PC-9 (cell line): ENCODE data around the gene ZRANB1. TPM values are rescaled to one million over a fixed set of nuclear protein-coding genes. Genes with fewer than 3 reads are reported as not detected.

Experiments
- BruUV-seq: library from RNA; stranded (reverse); fragments of 400-500 nt; replicated peaks from 2 replicates; lab custom pipeline; 2021; lab: Mats Ljungman, UMichigan
- CTCF ChIA-PET: fragments of 300-600 bp; sonication (Branson Sonifier 250); formaldehyde crosslinking; loops from one replicate; lab custom pipeline; 2022; ENCODE audit warnings: antibody characterized with exemption; lab: Charles Lee
- POLR2A ChIA-PET: fragments of 300-600 bp; sonication (Branson Sonifier 250); formaldehyde crosslinking; loops from one replicate; lab custom pipeline; 2022; ENCODE audit warnings: antibody characterized with exemption; ENCODE audit not compliant: unreplicated experiment; lab: Charles Lee
- DNase-seq, 2 experiments: peaks; one replicate each; pipeline versions ENCODE4 v3.0.0 to v3.0.0-alpha.2; 2015 to 2022; ENCODE audit warnings: mixed read lengths in 1 of 2
- H2AFZ ChIP-seq: fragments of 200-600 bp; sonication (generic); 2 replicates; pipeline ENCODE4 v1.8.1; 2017; ENCODE audit warnings: antibody characterized with exemption
- H3F3A ChIP-seq: fragments of 200-600 bp; sonication (generic); 2 replicates; pipeline ENCODE4 v1.8.1; 2017; ENCODE audit warnings: antibody characterized with exemption, mild to moderate bottlenecking, low read depth; ENCODE audit not compliant: insufficient read depth
- H3K27ac ChIP-seq: fragments of 200-600 bp; sonication (generic); 2 replicates; pipeline ENCODE4 v1.6.1; 2016; ENCODE audit warnings: mixed run types
- H3K27me3 ChIP-seq: fragments of 200-600 bp; sonication (generic); 2 replicates; pipeline ENCODE4 v1.6.1; 2016; ENCODE audit warnings: low read depth, mixed run types; ENCODE audit not compliant: insufficient read depth
- H3K36me3 ChIP-seq: fragments of 200-600 bp; sonication (generic); 2 replicates; pipeline ENCODE4 v1.6.1; 2016; ENCODE audit warnings: low read depth, mixed run types
- H3K4me1 ChIP-seq: fragments of 200-600 bp; sonication (generic); replicated peaks from 2 replicates; pipeline ENCODE4 v1.6.1; 2016; ENCODE audit warnings: mixed run types; ENCODE audit not compliant: insufficient read depth
- H3K4me2 ChIP-seq: fragments of 200-600 bp; sonication (generic); 2 replicates; pipeline ENCODE4 v1.6.1; 2017; ENCODE audit warnings: mixed run types
- H3K4me3 ChIP-seq: fragments of 200-600 bp; sonication (generic); 2 replicates; pipeline ENCODE4 v1.6.1; 2016; ENCODE audit warnings: mixed run types
- H3K79me2 ChIP-seq: fragments of 200-600 bp; sonication (generic); 2 replicates; pipeline ENCODE4 v1.6.1; 2017; ENCODE audit warnings: low read depth, mixed run types
- H3K9me2 ChIP-seq: fragments of 200-600 bp; sonication (generic); 2 replicates; pipeline ENCODE4 v1.8.1; 2017; ENCODE audit warnings: mild to moderate bottlenecking; ENCODE audit not compliant: insufficient read depth
- H3K9me3 ChIP-seq: fragments of 200-600 bp; sonication (generic); 2 replicates; pipeline ENCODE4 v1.8.1; 2016; ENCODE audit warnings: low read depth; ENCODE audit not compliant: insufficient read depth
- H4K20me1 ChIP-seq: fragments of 200-600 bp; sonication (generic); 2 replicates; pipeline ENCODE4 v1.8.1; 2017; ENCODE audit not compliant: insufficient read depth
- EZH2 ChIP-seq: fragments of 200-600 bp; sonication (generic); IDR thresholded peaks from 2 replicates; pipeline ENCODE4 v1.8.0; 2017; ENCODE audit warnings: antibody characterized with exemption, low read depth
- intact Hi-C: fragments of 100-400 bp; cut with micrococcal nuclease; formaldehyde crosslinking; loops from one replicate; pipeline ENCODE4 v1.10.0; 2022; ENCODE audit not compliant: unreplicated experiment
- total RNA-seq: library from RNA; stranded (reverse); gene quantifications from 2 replicates; pipeline ENCODE4 v1.2.3, GENCODE V29; 2021
- TF ChIP-seq, protein P1 (sequence below): fragments of 200-600 bp; sonication (generic); conservative IDR thresholded peaks from 2 replicates; pipeline ENCODE4 v1.6.1; 2017; ENCODE audit warnings: mixed run types, antibody characterized with exemption, mild to moderate bottlenecking, moderate library complexity

Gene ZRANB1
- total RNA-seq, 1 experiment from 2014 or later = 10.9 TPM

DNA sequence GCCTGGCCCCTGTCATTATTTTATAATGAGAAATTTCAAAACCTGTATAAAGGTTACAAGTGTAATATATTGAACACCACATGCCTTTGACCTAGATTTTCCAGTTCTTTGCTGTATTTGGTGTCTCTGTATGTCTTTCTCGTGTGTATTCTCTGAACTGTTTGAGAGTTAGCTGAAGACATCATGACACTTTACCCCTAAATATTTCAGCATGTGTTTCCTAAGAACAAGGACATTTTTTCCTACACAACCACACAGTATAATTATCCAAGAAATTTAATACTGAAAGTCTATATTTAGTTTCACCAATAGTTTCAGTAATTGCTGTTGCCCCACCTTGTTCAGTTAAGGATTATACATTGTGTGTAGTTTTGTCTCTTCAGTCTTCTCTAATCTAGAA, 14.8 kb downstream of the ZRANB1 start:
- Histone ChIP-seq H2AFZ (no peak overlapping the region), H3K36me3 (no peaks in the 10 kb centered on the region), H3K4me2 (no peak overlapping the region), H3K27ac (no peak overlapping the region), H3K27me3 (no peaks in the 10 kb centered on the region), H4K20me1 (peaks cover 26% of the 10 kb centered on the region), H3F3A (0 out of 2 replicates have a peak, but pooled peaks cover 3% of the 10 kb centered on the region), H3K9me3 (no peaks in the 10 kb centered on the region), H3K9me2 (no peaks in the 10 kb centered on the region), H3K4me1 (peaks cover 6% of the 10 kb centered on the region; the same call in 1 of the 2 replicates), H3K79me2 (peaks cover 65% of the 10 kb centered on the region), H3K4me3 (no peak overlapping the region)
- no peak for TF ChIP-seq EZH2
- TF ChIP-seq, protein P1, sequence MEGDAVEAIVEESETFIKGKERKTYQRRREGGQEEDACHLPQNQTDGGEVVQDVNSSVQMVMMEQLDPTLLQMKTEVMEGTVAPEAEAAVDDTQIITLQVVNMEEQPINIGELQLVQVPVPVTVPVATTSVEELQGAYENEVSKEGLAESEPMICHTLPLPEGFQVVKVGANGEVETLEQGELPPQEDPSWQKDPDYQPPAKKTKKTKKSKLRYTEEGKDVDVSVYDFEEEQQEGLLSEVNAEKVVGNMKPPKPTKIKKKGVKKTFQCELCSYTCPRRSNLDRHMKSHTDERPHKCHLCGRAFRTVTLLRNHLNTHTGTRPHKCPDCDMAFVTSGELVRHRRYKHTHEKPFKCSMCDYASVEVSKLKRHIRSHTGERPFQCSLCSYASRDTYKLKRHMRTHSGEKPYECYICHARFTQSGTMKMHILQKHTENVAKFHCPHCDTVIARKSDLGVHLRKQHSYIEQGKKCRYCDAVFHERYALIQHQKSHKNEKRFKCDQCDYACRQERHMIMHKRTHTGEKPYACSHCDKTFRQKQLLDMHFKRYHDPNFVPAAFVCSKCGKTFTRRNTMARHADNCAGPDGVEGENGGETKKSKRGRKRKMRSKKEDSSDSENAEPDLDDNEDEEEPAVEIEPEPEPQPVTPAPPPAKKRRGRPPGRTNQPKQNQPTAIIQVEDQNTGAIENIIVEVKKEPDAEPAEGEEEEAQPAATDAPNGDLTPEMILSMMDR = no peak
- intact Hi-C loops = no loop called here
- CTCF ChIA-PET = no interaction called here
- POLR2A ChIA-PET = no interaction called here
- no TSS peak for BruUV-seq
- no peak for DNase-seq

DNA sequence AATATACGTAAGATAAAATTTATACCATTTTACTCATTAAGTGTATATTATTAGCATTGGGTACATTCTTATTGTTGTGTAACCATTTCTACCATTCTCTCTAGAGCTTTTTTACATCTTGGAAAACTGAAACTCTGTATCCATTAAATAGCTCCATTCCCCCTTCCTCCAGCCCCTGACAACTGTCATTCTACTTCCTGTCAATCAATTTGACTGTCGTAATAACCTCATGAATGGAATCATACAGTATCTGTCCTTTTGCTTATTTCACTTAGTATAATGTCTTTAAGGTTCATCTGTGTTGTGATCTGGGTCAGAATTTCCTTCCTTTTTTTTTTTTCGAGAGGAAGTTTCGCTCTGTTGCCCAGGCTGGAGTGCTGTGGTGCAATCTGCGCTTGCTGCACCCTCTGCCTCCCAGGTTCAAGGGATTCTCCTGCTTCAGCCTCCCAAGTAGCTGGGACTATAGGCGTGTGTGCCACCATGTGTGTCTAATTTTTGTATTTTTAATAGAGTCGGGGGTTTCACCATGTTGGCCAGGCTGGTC, 15.6 kb downstream of the ZRANB1 start:
- peaks cover 26% of the 10 kb centered on the region for H4K20me1 ChIP-seq
- no peak for DNase-seq
- CTCF ChIA-PET = no interaction called here

GRCh38 chr10:124959564-124959963, 17.6 kb downstream of the ZRANB1 start:
- intact Hi-C loops = no loop called here
- no peaks in the 10 kb centered on the region for H3F3A ChIP-seq
- H3K4me1 ChIP-seq = peaks cover 6% of the 10 kb centered on the region; the same call in 1 of the 2 replicates
- H3K9me2 ChIP-seq = no peaks in the 10 kb centered on the region
- H3K9me3 ChIP-seq = no peaks in the 10 kb centered on the region
- no peak overlapping the region for H3K4me2 ChIP-seq
- ChIA-PET CTCF (no interaction called here), POLR2A (no interaction called here)
- H3K27me3 ChIP-seq = no peaks in the 10 kb centered on the region
- peaks cover 52% of the 10 kb centered on the region for H3K79me2 ChIP-seq
- H2AFZ ChIP-seq = no peak overlapping the region
- DNase-seq = no peak
- TF ChIP-seq, protein P1 = no peak
- TF ChIP-seq EZH2 = no peak
- no peak overlapping the region for H3K27ac ChIP-seq
- no TSS peak for BruUV-seq
- no peaks in the 10 kb centered on the region for H3K36me3 ChIP-seq
- H3K4me3 ChIP-seq = no peak overlapping the region
- H4K20me1 ChIP-seq = peaks cover 26% of the 10 kb centered on the region

More for the DNA sequence above, 15.6 kb downstream of the ZRANB1 start:
- Histone ChIP-seq H3K79me2 (peaks cover 65% of the 10 kb centered on the region), H3K4me2 (no peak overlapping the region), H3K9me2 (no peaks in the 10 kb centered on the region), H2AFZ (no peak overlapping the region), H3F3A (0 out of 2 replicates have a peak, but pooled peaks cover 3% of the 10 kb centered on the region), H3K9me3 (no peaks in the 10 kb centered on the region), H3K4me3 (no peak overlapping the region), H3K36me3 (no peaks in the 10 kb centered on the region), H3K27ac (no peak overlapping the region), H3K27me3 (no peaks in the 10 kb centered on the region), H3K4me1 (peaks cover 6% of the 10 kb centered on the region; the same call in 1 of the 2 replicates)
- TF ChIP-seq, protein P1 = no peak
- TF ChIP-seq EZH2 = no peak
- POLR2A ChIA-PET = no interaction called here
- intact Hi-C loops = no loop called here
- BruUV-seq = no TSS peak
